ENCODE measurements around the gene MAFB. TPM values are rescaled to one million over a fixed set of nuclear protein-coding genes. Genes with fewer than 3 reads are reported as not detected.

MAFB gene
- polyA plus RNA-seq, 1 of the 3 experiments (the other 2 are of a cell fraction): 0.08 TPM

DNA sequence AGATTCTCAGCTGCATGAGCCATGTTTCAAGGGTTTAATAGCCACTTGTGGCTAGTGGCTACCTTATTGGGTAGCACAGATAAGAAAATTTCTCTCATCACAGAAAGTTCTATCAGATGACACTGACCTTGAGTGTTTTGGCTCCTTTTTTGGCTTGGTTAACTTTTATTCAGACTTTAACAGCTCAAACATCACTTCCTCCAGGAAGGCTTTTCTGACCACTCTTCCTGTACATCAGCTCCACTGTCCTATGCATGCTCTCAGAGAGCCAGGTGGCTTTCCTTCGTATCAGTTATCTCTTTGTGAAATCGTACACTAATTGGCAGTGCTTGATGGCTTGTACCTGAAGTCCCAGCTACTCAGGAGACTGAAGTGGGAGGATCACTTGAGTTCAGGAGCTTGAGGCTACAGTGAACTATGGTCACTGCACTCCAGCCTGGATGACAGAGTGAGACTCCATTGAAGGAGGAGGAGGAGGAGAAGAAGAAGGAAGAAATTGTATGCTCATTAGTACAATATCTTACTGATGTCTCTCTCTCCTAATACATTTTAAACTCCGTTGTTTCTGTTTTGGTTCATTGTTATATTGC is 10.7 kb downstream of the MAFB start:
- Histone ChIP-seq H3K9me2 (no peaks in the 10 kb centered on the region), H3K27ac (ENCODE audit: low read depth in 2 of 2, low read length in 1 of 2) (no peak overlapping the region), H3K4me2 (no peak overlapping the region), H4K20me1 (ENCODE audit: insufficient read depth) (no peaks in the 10 kb centered on the region), H3K36me3 (replicated peaks in 1 of 2; ENCODE audit: control insufficient read depth in 1 of 2, insufficient read depth in 2 of 2, low read length in 1 of 2) (no peaks in the 10 kb centered on the region), H3K4me1 (ENCODE audit: control insufficient read depth in 1 of 2, insufficient read depth in 2 of 2, low read depth in 1 of 2, low read length in 1 of 2) (no peaks in the 10 kb centered on the region), H3F3A (replicated peaks; ENCODE audit: insufficient read depth) (no peaks in the 10 kb centered on the region), H3K9me3 (no peaks in the 10 kb centered on the region), H3K79me2 (ENCODE audit: insufficient read depth) (no peaks in the 10 kb centered on the region), H3K27me3 (ENCODE audit: insufficient read depth) (peaks cover 33% of the 10 kb centered on the region; the same call in 1 of the 2 replicates), H3K9ac (no peak overlapping the region), H3K4me3 (ENCODE audit: low read depth in 2 of 2, low read length in 1 of 2) (no peak overlapping the region), H2AFZ (ENCODE audit: low read depth) (no peak overlapping the region)
- DNase-seq: no peak
- 27% methylated on average over 3 of the region's 3 CpGs for WGBS (ENCODE audit: low lambda C conversion rate)
- CTCF ChIA-PET: interaction anchor here (1.0 to 8.7 kb wide), 2 partner anchors 11 to 94 kb away, joined by 4 to 46 read pairs; partner anchors contain the start of gene MAFB
- TF ChIP-seq RCOR1 (IDR thresholded peaks at IDR 0.05; ENCODE audit: low read length): no peak
- no peak for TF ChIP-seq FOXM1 (IDR thresholded peaks at IDR 0.05; ENCODE audit: low read depth)
- no peak for TF ChIP-seq SMC3 (IDR thresholded peaks at IDR 0.05; ENCODE audit: low read depth, low read length)
- no peak for TF ChIP-seq RFX5 (IDR thresholded peaks at IDR 0.05; ENCODE audit: low read length)
- POLR2A ChIA-PET: interaction anchor here (0.7 kb wide), 1 partner anchor 10 kb away, joined by 3 read pairs; the partner anchor contains the start of gene MAFB

DNA sequence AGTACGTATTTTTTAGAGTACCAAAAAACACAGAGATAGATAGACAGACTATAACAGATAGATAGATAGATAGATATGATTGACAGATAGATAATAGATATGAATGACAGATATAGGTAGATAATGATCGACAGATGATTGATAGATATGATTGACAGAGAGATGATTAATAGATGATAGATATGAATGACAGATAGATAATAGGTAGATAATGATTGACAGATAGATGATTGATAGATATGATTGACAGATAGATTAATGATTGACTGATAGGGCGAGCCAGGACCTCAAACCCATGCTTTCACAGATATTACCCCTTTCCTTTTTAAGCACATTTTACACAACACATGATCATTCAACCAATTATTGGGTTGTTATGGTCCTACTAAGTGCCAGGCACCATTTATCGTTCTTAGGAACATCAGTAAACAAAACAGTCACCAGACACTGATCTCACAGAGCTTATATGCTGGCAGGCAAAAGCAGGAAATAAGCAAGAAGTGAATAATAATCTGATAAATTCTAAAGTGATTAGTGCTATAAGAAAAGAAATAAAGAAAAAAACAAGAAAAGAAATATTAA is 11.6 kb downstream of the MAFB start:
- Histone ChIP-seq H3K4me2 (no peak overlapping the region), H4K20me1 (ENCODE audit: insufficient read depth) (no peaks in the 10 kb centered on the region), H3K9me3 (no peaks in the 10 kb centered on the region), H3F3A (replicated peaks; ENCODE audit: insufficient read depth) (no peaks in the 10 kb centered on the region), H3K4me1 (ENCODE audit: control insufficient read depth in 1 of 2, insufficient read depth in 2 of 2, low read depth in 1 of 2, low read length in 1 of 2) (no peaks in the 10 kb centered on the region), H3K79me2 (ENCODE audit: insufficient read depth) (no peaks in the 10 kb centered on the region), H3K4me3 (ENCODE audit: low read depth in 2 of 2, low read length in 1 of 2) (no peak overlapping the region), H3K36me3 (replicated peaks in 1 of 2; ENCODE audit: control insufficient read depth in 1 of 2, insufficient read depth in 2 of 2, low read length in 1 of 2) (no peaks in the 10 kb centered on the region), H3K27ac (ENCODE audit: low read depth in 2 of 2, low read length in 1 of 2) (no peak overlapping the region), H3K9me2 (no peaks in the 10 kb centered on the region), H2AFZ (ENCODE audit: low read depth) (no peak overlapping the region), H3K9ac (no peak overlapping the region), H3K27me3 (ENCODE audit: insufficient read depth) (peaks cover 33% of the 10 kb centered on the region; the same call in 1 of the 2 replicates)
- CTCF ChIA-PET: interaction anchor here (1.0 to 8.7 kb wide), 4 partner anchors 12 to 286 kb away, joined by 3 to 46 read pairs (median 4); partner anchors contain the start of gene MAFB
- no peak for DNase-seq
- POLR2A ChIA-PET: no interaction called here
- TF ChIP-seq RFX5 (IDR thresholded peaks at IDR 0.05; ENCODE audit: low read length): no peak
- TF ChIP-seq, protein P1, sequence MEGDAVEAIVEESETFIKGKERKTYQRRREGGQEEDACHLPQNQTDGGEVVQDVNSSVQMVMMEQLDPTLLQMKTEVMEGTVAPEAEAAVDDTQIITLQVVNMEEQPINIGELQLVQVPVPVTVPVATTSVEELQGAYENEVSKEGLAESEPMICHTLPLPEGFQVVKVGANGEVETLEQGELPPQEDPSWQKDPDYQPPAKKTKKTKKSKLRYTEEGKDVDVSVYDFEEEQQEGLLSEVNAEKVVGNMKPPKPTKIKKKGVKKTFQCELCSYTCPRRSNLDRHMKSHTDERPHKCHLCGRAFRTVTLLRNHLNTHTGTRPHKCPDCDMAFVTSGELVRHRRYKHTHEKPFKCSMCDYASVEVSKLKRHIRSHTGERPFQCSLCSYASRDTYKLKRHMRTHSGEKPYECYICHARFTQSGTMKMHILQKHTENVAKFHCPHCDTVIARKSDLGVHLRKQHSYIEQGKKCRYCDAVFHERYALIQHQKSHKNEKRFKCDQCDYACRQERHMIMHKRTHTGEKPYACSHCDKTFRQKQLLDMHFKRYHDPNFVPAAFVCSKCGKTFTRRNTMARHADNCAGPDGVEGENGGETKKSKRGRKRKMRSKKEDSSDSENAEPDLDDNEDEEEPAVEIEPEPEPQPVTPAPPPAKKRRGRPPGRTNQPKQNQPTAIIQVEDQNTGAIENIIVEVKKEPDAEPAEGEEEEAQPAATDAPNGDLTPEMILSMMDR (IDR thresholded peaks at IDR 0.05): no peak
- TF ChIP-seq, protein P2, sequence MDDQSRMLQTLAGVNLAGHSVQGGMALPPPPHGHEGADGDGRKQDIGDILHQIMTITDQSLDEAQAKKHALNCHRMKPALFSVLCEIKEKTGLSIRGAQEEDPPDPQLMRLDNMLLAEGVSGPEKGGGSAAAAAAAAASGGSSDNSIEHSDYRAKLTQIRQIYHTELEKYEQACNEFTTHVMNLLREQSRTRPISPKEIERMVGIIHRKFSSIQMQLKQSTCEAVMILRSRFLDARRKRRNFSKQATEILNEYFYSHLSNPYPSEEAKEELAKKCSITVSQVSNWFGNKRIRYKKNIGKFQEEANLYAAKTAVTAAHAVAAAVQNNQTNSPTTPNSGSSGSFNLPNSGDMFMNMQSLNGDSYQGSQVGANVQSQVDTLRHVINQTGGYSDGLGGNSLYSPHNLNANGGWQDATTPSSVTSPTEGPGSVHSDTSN (IDR thresholded peaks at IDR 0.05): 0 out of 2 replicates have a peak, but pooled peaks have one; percentile 15
- 34% methylated on average over 4 of the region's 4 CpGs for WGBS (ENCODE audit: low lambda C conversion rate)
